HG03045 (cell line): ENCODE measurements around the gene RMRP.
A peak's percentile ranks its signal among the peaks of the same experiment; 100 is the strongest.

Source experiments
- ATAC-seq: cut with Tn5 transposase; IDR thresholded peaks from one replicate; pipeline ENCODE4 v1.9.1; 2021; ENCODE audit warnings: mild to moderate bottlenecking, moderate library complexity; ENCODE audit not compliant: unreplicated experiment

The RMRP gene

GRCh38 chr9:35687306-35687705 lies 29.5 kb upstream of the RMRP start:
- no peak for ATAC-seq

GRCh38 chr9:35686222-35687203 lies 28.7 kb upstream of the RMRP start:
- no peak for ATAC-seq

DNA sequence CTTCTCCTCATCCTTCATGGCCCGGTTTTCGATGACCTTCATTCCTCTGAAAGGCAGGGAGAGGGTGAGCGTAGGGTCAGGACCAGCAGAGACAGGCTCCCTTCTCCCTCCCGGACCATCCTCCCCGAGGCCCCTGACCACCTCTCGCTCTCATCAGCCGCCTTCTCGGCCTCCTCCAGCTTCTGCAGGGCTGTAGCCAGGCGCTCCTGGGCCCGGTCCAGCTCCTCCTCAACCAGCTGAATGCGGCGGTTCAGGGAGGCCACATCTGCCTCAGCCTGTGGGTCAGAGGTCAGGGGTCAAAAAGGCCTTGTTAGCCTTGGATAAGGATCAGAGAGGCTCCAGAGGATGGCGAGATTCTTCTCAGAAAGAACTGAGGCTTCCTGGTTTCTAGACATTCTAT lies 27.7 kb upstream of the RMRP start:
- no peak for ATAC-seq

- ATAC-seq = no peak
Measured at GRCh38 chr9:35684921-35685320, 27.1 kb upstream of the RMRP start.

DNA sequence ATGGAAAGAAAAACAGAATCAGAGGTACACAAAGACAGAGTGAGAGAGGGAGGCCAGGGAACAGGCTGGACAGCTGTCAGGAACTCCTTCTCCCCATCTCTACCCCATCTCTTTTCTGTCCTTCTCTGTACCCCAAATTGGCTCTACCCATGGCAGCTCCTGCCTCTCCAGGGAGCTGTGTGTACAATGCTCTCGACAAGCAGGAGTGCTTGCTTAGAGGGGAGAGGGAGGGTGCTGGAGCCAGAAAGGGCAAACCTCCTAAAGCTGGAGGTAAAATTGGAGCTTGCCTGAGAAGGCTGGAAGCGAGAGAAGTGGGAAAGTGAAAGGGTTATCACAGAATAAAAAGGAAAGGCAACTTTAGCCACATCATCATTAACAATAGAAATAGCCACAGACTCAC lies 25.5 kb upstream of the RMRP start:
- no peak for ATAC-seq

GRCh38 chr9:35682520-35683315 lies 24.9 kb upstream of the RMRP start:
- no peak for ATAC-seq

DNA sequence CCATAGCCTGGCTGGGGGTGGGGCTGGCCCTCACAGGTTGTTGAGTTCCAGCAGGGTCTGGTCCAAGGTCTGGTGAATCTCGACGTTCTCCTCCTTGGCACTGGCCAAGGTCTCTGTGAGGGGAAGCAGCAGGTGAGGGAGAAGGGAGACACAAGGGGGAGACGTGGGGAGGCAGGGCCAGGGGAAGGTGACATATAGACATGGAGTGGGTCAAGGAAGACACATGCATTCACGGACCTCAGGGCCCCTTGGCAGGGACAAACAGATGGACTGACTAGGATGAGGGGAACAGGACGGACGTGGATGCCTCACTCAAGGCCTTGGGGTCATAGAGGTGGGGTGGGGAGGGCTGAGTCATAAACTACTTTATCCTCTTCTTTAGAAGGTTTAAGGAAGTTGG lies 24.2 kb upstream of the RMRP start:
- no peak for ATAC-seq

DNA sequence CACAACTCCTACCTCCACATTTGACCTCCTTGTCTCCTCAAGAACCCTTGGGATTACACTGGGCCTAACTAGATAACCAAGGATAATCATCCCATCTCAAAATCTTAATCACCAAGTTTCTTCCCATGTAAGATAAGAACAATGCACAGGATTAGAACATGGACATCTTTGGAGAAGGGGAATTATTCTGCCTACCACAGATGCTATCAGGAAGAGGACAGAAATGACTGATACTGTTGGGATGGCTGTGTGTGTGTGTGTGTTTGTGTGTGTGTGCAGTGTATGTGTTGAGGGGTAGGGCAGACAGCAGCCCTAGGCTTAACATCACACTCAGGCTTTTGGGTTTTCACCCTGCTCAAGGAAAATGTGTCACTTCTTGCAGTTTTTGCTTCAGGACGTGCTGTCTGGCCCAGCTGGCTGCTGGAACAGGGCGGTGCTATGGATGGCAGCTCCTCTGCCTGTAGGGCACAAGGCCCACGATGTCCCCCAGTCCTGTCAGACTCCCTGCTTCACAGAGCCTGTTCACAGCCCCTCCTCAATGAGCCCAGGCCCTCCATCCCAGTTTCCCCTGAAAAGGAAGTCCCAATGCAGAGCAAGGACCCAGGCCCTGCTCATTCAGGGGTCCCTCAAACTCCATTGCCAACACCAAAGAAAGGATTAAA lies 23.7 kb upstream of the RMRP start:
- no peak for ATAC-seq

DNA sequence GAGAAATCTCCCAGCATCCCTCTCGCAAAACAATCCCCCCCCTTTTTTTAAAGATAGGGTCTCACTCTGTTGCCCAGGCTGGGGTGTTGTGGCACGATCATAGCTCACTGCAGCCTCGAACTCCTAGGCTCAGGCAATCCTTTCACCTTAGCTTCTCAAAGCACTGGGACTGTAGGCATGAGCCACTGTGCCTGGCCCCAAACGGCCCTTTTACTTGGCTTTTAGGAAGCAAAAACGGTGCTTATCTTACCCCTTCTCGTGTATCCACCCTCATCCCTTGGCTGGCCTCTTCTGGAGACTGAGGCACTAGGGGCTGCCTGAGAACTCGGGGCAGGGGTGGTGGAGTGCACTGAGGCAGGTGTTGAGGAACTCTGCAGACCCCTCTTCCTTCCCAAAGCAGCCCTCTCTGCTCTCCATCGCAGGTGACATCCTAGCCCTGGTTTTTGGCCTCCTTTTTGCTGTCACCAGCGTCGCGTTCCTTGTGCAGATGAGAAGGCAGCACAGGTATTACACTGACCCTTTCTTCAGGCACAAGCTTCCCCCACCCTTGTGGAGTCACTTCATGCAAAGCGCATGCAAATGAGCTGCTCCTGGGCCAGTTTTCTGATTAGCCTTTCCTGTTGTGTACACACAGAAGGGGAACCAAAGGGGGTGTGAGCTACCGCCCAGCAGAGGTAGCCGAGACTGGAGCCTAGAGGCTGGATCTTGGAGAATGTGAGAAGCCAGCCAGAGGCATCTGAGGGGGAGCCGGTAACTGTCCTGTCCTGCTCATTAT lies 22.7 kb upstream of the RMRP start:
- peak; percentile 53 for ATAC-seq

DNA sequence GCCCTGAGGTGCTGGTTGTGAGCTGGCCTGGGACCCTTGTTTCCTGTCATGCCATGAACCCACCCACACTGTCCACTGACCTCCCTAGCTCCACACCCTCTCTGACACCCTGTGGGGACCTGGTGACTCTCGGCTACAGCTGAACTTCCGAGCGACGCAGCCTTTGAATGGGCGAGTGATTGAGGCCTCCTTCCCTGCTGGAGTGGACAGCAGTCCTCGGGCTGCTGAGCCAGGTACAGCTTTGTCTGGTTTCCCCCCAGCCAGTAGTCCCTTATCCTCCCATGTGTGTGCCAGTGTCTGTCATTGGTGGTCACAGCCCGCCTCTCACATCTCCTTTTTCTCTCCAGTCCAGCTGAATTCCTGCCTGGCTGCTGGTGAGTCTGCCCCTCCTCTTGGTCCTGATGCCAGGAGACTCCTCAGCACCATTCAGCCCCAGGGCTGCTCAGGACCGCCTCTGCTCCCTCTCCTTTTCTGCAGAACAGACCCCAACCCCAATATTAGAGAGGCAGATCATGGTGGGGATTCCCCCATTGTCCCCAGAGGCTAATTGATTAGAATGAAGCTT lies 22.0 kb upstream of the RMRP start:
- no peak for ATAC-seq

GRCh38 chr9:35679091-35679490 lies 21.3 kb upstream of the RMRP start:
- no peak for ATAC-seq

DNA sequence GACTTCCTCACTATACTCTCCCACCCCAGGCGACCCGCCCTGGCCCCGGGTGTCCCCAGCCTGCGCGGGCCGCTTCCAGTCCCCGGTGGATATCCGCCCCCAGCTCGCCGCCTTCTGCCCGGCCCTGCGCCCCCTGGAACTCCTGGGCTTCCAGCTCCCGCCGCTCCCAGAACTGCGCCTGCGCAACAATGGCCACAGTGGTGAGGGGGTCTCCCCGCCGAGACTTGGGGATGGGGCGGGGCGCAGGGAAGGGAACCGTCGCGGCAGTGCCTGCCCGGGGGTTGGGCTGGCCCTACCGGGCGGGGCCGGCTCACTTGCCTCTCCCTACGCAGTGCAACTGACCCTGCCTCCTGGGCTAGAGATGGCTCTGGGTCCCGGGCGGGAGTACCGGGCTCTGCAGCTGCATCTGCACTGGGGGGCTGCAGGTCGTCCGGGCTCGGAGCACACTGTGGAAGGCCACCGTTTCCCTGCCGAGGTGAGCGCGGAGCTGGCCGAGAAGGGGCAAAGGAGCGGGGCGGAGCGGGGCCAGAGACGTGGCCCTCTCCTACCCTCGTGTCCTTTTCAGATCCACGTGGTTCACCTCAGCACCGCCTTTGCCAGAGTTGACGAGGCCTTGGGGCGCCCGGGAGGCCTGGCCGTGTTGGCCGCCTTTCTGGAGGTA lies 18.0 kb upstream of the RMRP start:
- ATAC-seq = no peak

- no peak for ATAC-seq
Measured at GRCh38 chr9:35675204-35675603, 17.4 kb upstream of the RMRP start.

- no peak for ATAC-seq
Measured at GRCh38 chr9:35674025-35674361, 16.2 kb upstream of the RMRP start.

DNA sequence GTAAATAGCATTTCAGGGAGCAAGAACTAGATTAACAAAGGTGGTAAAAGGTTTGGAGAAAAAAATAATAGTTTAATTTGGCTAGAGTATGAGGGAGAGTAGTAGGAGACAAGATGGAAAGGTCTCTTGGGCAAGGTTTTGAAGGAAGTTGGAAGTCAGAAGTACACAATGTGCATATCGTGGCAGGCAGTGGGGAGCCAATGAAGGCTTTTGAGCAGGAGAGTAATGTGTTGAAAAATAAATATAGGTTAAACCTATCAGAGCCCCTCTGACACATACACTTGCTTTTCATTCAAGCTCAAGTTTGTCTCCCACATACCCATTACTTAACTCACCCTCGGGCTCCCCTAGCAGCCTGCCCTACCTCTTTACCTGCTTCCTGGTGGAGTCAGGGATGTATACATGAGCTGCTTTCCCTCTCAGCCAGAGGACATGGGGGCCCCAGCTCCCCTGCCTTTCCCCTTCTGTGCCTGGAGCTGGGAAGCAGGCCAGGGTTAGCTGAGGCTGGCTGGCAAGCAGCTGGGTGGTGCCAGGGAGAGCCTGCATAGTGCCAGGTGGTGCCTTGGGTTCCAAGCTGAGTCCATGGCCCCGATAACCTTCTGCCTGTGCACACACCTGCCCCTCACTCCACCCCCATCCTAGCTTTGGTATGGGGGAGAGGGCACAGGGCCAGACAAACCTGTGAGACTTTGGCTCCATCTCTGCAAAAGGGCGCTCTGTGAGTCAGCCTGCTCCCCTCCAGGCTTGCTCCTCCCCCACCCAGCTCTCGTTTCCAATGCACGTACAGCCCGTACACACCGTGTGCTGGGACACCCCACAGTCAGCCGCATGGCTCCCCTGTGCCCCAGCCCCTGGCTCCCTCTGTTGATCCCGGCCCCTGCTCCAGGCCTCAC lies 15.6 kb upstream of the RMRP start, which contains the start of gene CA9:
Gene CA9 (plus strand): TSS at position 797 of the 893 bp plus-strand sequence. CDS start 32 bp downstream, at position 829.
- no peak for ATAC-seq

DNA sequence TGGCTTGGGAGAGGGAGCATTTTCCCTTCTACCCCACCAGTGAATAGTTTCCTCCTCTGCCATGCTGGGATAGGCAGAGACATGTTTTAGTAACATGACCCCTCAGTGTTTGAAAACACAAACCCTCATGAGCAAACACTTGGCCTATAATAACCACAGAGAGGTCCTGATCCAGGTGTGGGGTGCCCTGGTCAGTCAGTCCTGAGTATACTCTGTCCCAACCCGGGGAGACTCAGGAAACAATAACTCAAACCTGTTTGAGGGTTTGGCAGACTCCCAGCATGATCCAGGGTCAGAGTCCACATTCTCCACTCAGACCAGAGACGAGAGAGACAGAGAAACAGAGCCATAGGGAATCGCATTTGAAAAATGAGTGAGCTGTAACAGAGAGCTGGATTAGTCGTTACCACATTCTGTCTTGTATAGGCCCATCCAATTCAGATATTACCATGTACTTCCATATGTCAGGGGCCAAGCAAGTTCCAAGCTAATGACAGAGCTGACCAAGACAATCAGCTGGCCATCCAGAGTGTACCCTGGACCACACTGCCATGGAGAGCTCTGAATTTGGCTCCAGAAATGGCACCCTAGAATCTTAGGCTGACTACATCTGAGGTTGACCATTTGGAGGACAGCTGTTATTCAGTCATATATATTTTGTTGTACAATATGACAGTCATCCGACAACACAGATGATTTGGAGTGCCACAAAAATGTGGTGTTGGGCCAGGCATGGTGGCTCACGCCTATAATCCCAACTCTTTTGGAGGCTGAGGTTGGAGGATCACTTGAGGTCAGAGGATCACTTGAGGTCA lies 11.7 kb upstream of the RMRP start:
- ATAC-seq = no peak

GRCh38 chr9:35667939-35668338 lies 10.1 kb upstream of the RMRP start:
- no peak for ATAC-seq

- ATAC-seq = no peak
Measured at GRCh38 chr9:35666549-35666948, 8.7 kb upstream of the RMRP start.
